ENCODE data around the gene SCIMP. TPM values are rescaled to one million over a fixed set of nuclear protein-coding genes. Genes with fewer than 3 reads are reported as not detected.

The SCIMP gene
- total and polyA plus RNA-seq, 9 donors = 0.45 to 8.3 (median 1.3) TPM

DNA sequence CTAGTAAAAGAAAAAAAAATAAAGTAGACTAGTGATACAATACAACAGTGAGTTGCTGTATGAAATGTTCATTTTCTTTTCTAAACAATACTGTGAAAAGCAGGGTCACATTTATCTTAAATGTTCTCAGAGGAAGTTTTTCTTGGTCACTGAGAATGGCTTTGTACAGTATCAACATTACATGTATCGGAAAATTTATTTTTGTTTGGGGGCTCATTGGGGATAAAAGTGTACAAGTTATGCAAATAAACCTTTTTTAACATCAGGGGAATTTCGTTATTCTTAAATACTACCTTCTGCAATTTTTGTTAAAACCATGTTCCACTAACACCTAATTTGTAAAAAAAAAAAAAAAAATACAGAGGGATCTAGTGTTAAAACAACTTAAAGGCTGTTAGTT lies 34.3 kb downstream of the SCIMP start:
- Histone ChIP-seq H3K4me3 (no peak overlapping the region), H3K27ac (no peak overlapping the region), H3K27me3 (no peaks in the 10 kb centered on the region), H3K4me1 (ENCODE audit: insufficient read depth) (peaks cover 4% of the 10 kb centered on the region), H3K36me3 (no peaks in the 10 kb centered on the region), H3K9me3 (no peaks in the 10 kb centered on the region)
- TF ChIP-seq CTCF (IDR thresholded peaks at IDR 0.05) (no peak), POLR2A (IDR thresholded peaks at IDR 0.05) (no peak)
- intact Hi-C loops (cut with DNase I) = no loop called here
- 43 to 78% (median 62%) methylated on average over 2 of the region's 2 CpGs for WGBS, 3 donors
- DNase-seq = no peak

DNA sequence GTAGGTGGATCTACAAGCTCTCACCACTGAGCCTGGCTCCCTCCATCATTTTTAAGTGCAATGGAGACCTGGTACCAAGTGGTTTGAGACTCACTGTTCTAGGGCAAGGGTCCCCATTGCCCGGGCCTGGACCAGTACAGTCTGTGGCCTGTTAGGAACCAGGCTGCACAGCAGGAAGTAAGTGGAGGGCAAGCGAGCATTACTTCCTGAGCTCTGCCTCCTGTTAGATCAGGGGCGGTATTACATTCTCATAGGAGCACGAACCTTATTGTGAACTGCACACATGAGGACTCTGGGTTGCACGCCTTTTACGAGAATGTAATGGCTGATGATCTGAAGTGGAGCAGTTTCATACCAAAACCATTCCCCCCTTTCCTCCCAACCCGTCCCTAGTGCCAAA lies 36.2 kb downstream of the SCIMP start:
- WGBS, 3 donors = 95 to 98% (median 95%) methylated on average over 7 of the region's 7 CpGs
- H3K27me3 ChIP-seq = no peaks in the 10 kb centered on the region
- H3K4me1 ChIP-seq (ENCODE audit: insufficient read depth) = peaks cover 3% of the 10 kb centered on the region
- H3K36me3 ChIP-seq = no peaks in the 10 kb centered on the region
- H3K4me3 ChIP-seq = no peak overlapping the region
- H3K9me3 ChIP-seq = no peaks in the 10 kb centered on the region
- no peak for DNase-seq
- intact Hi-C loops (cut with DNase I) = no loop called here
- TF ChIP-seq CTCF (IDR thresholded peaks at IDR 0.05) = no peak
- TF ChIP-seq EP300 (IDR thresholded peaks at IDR 0.05) = no peak
- TF ChIP-seq POLR2A (IDR thresholded peaks at IDR 0.05) = no peak
- no peak overlapping the region for H3K27ac ChIP-seq

DNA sequence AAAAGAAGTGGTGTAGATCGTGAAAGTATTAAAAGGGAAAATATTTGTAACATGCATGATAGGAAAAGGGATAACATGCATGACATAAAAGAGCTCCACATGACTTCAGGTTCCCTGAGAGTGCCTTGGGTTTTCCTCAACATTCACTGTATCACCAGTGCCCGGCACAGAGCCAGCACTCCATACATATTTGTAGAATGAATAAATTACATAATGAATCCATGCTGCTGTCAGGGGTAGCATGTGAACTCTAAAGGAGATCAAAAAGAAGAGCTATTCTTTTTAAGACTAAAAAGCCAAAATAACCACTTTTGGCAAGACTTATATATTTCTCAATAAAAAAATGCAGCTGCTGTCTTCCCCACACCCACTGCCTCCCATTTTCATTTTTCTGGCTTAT lies 40.3 kb downstream of the SCIMP start:
- Histone ChIP-seq H3K4me3 (no peak overlapping the region), H3K27me3 (no peaks in the 10 kb centered on the region), H3K36me3 (no peaks in the 10 kb centered on the region), H3K27ac (no peak overlapping the region), H3K9me3 (peaks cover 0 to 1% of the 10 kb centered on the region in 2 donors), H3K4me1 (ENCODE audit: insufficient read depth) (peaks cover 9% of the 10 kb centered on the region)
- DNase-seq = no peak
- TF ChIP-seq EP300 (IDR thresholded peaks at IDR 0.05) (no peak), POLR2A (IDR thresholded peaks at IDR 0.05) (no peak), CTCF (IDR thresholded peaks at IDR 0.05) (no peak)
- intact Hi-C loops (cut with DNase I) = no loop called here
- WGBS, 3 donors = 32 to 47% (median 35%) methylated on average over 2 of the region's 2 CpGs

GRCh38 chr17:5191541-5192417 lies 42.9 kb downstream of the SCIMP start, which contains the start of gene ZNF594:
TSS of gene ZNF594 (minus strand) at chr17:5191868. CDS start at chr17:5184256, 7,612 bp downstream.
- Histone ChIP-seq H3K4me3 (peak within 1 kb of the TSS; percentile 99), H3K36me3 (no peaks in the 10 kb centered on the region), H3K4me1 (ENCODE audit: insufficient read depth) (peaks cover 7% of the 10 kb centered on the region), H3K27me3 (no peaks in the 10 kb centered on the region), H3K27ac (peak within 1 kb of the TSS; percentile 46 to 57), H3K9me3 (peaks cover 0 to 12% of the 10 kb centered on the region in 2 donors)
- WGBS, 3 donors = 1 to 2% (median 2%) methylated on average over 44 to 82 of the region's 82 CpGs
- TF ChIP-seq CTCF (IDR thresholded peaks at IDR 0.05) (peak; percentile 71 to 85 (median 78)), EP300 (IDR thresholded peaks at IDR 0.05) (no peak), POLR2A (IDR thresholded peaks at IDR 0.05) (peak; percentile 60)
- peak; percentile 96 to 98 (median 97) for DNase-seq
- intact Hi-C loops (cut with DNase I) = no loop called here

All from ovary (tissue), 9 donors.